Tibial artery (tissue), 4 donors: ENCODE measurements around the gene VEGFB.
A peak's percentile ranks its signal among the peaks of the same experiment; 100 is the strongest.

Source experiments
- DNase-seq, 2 donors: peaks; one replicate each; pipeline ENCODE4 v3.0.0-alpha.2; 2019
- H3K27ac ChIP-seq, 2 donors: fragments of 200-600 bp; sonication (generic) in 1 of 2; 1 replicate in 1 of 2; 2 replicates in 1 of 2; pipeline ENCODE4 v1.5.1; 2018 to 2019; ENCODE audit warnings: mild to moderate bottlenecking in 1 of 2
- H3K27me3 ChIP-seq, 2 donors: fragments of 200-600 bp; sonication (generic) in 1 of 2; one replicate each; pipeline versions ENCODE4 v1.5.1 to v1.6.0; 2016 to 2019
- H3K36me3 ChIP-seq, 3 donors: fragments of 200-600 bp; sonication (generic) in 2 of 3; one replicate each; pipeline ENCODE4 v1.5.1; 2016 to 2019; ENCODE audit warnings: mild to moderate bottlenecking in 2 of 3
- H3K4me1 ChIP-seq, 4 donors: fragments of 200-600 bp; sonication (generic) in 2 of 4; 1 replicate in 3 of 4; 2 replicates in 1 of 4; pipeline ENCODE4 v1.5.1; 2016 to 2019
- H3K4me3 ChIP-seq, 2 donors: fragments of 200-600 bp; sonication (generic) in 1 of 2; 1 replicate in 1 of 2; 2 replicates in 1 of 2; pipeline ENCODE4 v1.5.1; 2018 to 2019; ENCODE audit warnings: mild to moderate bottlenecking in 2 of 2
- H3K9me3 ChIP-seq, 3 donors: fragments of 200-600 bp; sonication (generic) in 1 of 3; one replicate each; pipeline ENCODE4 v1.5.1; 2016 to 2019
- CTCF ChIP-seq, 2 experiments: fragments of 200-600 bp in 1 of 2; fragments of 450-650 bp in 1 of 2; IDR thresholded peaks; one replicate each; pipeline ENCODE4 v1.5.1; 2017 to 2019; ENCODE audit warnings: antibody characterized with exemption in 2 of 2, mild to moderate bottlenecking in 1 of 2, moderate library complexity in 1 of 2
- intact Hi-C: fragments of 100-400 bp; cut with DNase I; formaldehyde crosslinking; loops from one replicate; pipeline ENCODE4 v1.15.0; 2023; ENCODE audit warnings: low total_unique reads

VEGFB gene

GRCh38 chr11:64278576-64279190 lies 44.3 kb downstream of the VEGFB start:
- no peak overlapping the region for H3K4me3 ChIP-seq
- peaks cover 20 to 67% (median 35%) of the 10 kb centered on the region in 3 donors for H3K36me3 ChIP-seq
- DNase-seq = no peak
- H3K9me3 ChIP-seq = no peaks in the 10 kb centered on the region
- H3K4me1 ChIP-seq = peaks cover 0 to 16% (median 11%) of the 10 kb centered on the region in 4 donors
- intact Hi-C loops = no loop called here
- H3K27me3 ChIP-seq = no peaks in the 10 kb centered on the region
- no peak for TF ChIP-seq CTCF (IDR thresholded peaks at IDR 0.05)
- no peak overlapping the region for H3K27ac ChIP-seq

- no peaks in the 10 kb centered on the region for H3K9me3 ChIP-seq
- peaks cover 19 to 46% (median 20%) of the 10 kb centered on the region in 3 donors for H3K36me3 ChIP-seq
- no peaks in the 10 kb centered on the region for H3K27me3 ChIP-seq
- no peak for TF ChIP-seq CTCF (IDR thresholded peaks at IDR 0.05)
- intact Hi-C loops = no loop called here
- H3K4me1 ChIP-seq = peaks cover 0 to 32% (median 25%) of the 10 kb centered on the region in 4 donors
- DNase-seq = no peak
- H3K27ac ChIP-seq = no peak overlapping the region
- no peak overlapping the region for H3K4me3 ChIP-seq
Observed at GRCh38 chr11:64281957-64282770, 47.8 kb downstream of the VEGFB start.

- H3K4me3 ChIP-seq = no peak overlapping the region
- H3K27me3 ChIP-seq = peaks cover 0 to under 1% of the 10 kb centered on the region in 2 donors
- no peaks in the 10 kb centered on the region for H3K9me3 ChIP-seq
- intact Hi-C loops = no loop called here
- no peak for DNase-seq
- TF ChIP-seq CTCF (IDR thresholded peaks at IDR 0.05) = no peak
- H3K27ac ChIP-seq = peak overlapping the region in 1 of 2 donors; percentile 98
- peaks cover 10 to 37% (median 20%) of the 10 kb centered on the region in 3 donors for H3K36me3 ChIP-seq
- H3K4me1 ChIP-seq = peaks cover 0 to 32% (median 26%) of the 10 kb centered on the region in 4 donors
Observed at GRCh38 chr11:64283092-64283491, 48.7 kb downstream of the VEGFB start.

- Histone ChIP-seq H3K4me3 (peak within 1 kb of the TSS; percentile 82 to 90), H3K27ac (peak within 1 kb of the TSS; percentile 98), H3K36me3 (peaks cover 4 to 26% (median 9%) of the 10 kb centered on the region in 3 donors), H3K27me3 (peaks cover 0 to 11% of the 10 kb centered on the region in 2 donors), H3K9me3 (no peaks in the 10 kb centered on the region), H3K4me1 (peaks cover 0 to 32% (median 27%) of the 10 kb centered on the region in 4 donors)
- DNase-seq = peak; percentile 94 to 97
- no peak for TF ChIP-seq CTCF (IDR thresholded peaks at IDR 0.05)
- intact Hi-C loops = no loop called here
Observed at GRCh38 chr11:64284048-64284961, 49.9 kb downstream of the VEGFB start, which contains the start of gene BAD. Gene BAD (minus strand): TSS chr11:64284665. CDS start chr11:64284368, 297 bp downstream.
